Measurements from ENCODE around the gene CWC27.

CWC27 gene

DNA sequence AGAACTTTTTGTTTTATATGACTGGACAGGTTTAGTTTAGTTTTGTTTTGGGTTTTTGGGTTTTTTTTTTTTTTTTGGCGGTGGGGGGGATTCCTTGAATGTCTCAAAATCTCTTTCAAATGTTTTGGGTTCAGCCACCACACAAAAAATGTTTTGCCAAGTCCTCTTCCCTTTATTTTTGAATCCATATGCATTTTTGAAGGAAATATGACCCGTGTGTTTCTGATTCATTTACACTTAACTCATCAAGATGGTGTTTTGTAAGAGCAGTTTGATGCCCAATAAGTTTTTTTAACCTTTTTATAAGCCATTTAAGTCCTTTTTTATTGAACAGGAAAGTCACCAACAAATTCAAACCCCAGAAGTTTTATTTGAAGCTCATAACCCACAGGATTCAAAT, 209.8 kb downstream of the CWC27 start:
- TF ChIP-seq, protein P1, sequence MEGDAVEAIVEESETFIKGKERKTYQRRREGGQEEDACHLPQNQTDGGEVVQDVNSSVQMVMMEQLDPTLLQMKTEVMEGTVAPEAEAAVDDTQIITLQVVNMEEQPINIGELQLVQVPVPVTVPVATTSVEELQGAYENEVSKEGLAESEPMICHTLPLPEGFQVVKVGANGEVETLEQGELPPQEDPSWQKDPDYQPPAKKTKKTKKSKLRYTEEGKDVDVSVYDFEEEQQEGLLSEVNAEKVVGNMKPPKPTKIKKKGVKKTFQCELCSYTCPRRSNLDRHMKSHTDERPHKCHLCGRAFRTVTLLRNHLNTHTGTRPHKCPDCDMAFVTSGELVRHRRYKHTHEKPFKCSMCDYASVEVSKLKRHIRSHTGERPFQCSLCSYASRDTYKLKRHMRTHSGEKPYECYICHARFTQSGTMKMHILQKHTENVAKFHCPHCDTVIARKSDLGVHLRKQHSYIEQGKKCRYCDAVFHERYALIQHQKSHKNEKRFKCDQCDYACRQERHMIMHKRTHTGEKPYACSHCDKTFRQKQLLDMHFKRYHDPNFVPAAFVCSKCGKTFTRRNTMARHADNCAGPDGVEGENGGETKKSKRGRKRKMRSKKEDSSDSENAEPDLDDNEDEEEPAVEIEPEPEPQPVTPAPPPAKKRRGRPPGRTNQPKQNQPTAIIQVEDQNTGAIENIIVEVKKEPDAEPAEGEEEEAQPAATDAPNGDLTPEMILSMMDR (IDR thresholded peaks at IDR 0.05; ENCODE audit: low read depth, low read length): no peak
- H3K4me3 ChIP-seq (ENCODE audit: low read depth, low read length): no peak overlapping the region

DNA sequence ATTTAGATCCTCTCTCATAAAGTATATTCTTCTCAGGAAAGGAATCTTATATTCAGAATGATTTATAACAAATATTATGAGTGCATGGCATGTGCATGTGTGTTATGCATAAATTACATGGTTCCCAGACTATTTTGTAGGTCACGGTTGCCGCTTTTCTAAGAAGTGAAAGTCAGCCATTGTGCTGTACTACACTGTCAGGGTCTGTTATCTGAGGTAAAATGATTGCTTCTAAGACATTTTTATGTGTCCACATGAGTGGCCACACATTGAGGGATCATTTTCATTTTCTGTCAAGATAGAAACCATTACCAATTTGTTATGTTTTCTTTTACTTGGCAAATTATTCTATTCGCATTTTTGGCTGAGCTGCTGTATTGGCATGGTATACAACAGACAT, 210.8 kb downstream of the CWC27 start:
- H3K4me3 ChIP-seq (ENCODE audit: low read depth, low read length): no peak overlapping the region
- TF ChIP-seq, protein P1 (IDR thresholded peaks at IDR 0.05; ENCODE audit: low read depth, low read length): no peak

DNA sequence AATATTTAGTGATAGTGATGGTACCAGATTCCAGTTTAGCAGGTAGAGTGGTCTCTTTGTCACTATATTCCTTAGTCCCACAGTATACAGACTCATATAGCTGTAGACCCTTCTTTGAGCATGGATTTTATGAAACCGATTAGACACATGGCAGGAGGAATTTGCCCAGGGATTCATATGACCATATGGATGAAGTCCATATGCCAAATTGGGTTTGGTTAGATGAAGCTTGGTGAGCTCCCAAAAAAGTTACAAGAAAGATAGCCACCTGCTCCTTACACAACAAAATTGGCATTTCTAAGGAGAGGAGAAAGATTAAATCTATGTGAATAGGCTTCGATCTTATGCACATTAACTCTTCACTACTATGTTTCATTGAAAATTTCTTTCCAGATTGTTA, 211.4 kb downstream of the CWC27 start:
- no peak overlapping the region for H3K4me3 ChIP-seq (ENCODE audit: low read depth, low read length)
- TF ChIP-seq, protein P1 (IDR thresholded peaks at IDR 0.05; ENCODE audit: low read depth, low read length): no peak

DNA sequence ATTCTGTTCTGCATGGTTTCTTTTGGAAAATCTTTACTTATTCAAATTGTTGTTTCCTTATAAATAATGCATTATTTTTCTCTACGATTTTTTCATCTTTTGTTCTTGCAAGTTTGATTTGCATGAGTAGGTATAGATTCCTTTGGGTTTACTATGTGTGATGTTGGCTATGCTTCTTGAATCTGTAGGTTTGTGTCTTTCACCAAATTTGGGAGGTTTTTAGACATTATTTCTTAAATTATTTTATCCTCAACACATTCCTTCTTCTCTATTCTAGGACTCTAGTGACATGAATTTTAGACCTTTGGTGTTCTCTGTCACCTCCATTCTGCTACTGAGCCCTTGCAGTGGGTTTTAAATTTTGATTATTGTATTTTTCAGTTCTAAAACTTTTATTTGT, 219.0 kb downstream of the CWC27 start:
- TF ChIP-seq, protein P1 (IDR thresholded peaks at IDR 0.05; ENCODE audit: low read depth, low read length): no peak
- no peak overlapping the region for H3K4me3 ChIP-seq (ENCODE audit: low read depth, low read length)

DNA sequence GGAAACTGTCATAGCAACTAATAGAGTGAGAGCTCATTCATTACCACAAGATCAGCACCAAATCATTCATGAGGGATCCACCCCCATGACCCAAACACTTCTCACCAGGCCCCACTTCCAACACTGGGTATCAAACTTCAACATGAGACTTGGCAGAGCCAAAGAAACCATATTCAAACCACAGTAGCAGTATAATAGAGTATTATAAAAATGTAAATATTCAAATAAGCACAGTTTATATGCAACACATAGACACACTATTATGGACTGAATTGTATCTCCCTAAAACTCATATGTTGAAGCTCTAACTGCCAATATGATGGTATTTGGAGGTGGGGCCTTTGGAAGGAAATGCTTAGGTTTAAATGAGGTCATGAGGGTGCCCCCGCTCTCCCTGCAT, 240.5 kb downstream of the CWC27 start:
- TF ChIP-seq, protein P1 (IDR thresholded peaks at IDR 0.05; ENCODE audit: low read depth, low read length): no peak
- H3K4me3 ChIP-seq (ENCODE audit: low read depth, low read length): no peak overlapping the region

DNA sequence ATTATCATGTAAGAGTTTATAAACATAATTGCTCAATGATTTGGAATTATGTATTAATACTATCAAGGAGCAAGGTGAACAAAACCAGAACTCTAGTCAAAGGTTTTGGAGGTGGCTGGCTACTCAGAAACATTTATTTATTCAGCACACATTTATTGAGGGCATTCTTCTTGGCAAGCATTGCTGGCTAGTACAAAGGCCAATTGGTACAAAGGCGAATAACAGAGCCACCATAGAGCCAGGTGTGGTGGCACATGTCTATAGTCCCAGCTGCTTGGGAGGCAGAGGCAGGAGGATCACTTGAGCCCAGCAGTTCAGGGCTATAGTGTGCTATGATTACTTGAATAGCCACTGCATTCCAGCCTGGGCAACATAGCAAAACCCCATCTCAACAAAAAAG, 242.1 kb downstream of the CWC27 start:
- no peak overlapping the region for H3K4me3 ChIP-seq (ENCODE audit: low read depth, low read length)
- TF ChIP-seq, protein P1 (IDR thresholded peaks at IDR 0.05; ENCODE audit: low read depth, low read length): no peak

DNA sequence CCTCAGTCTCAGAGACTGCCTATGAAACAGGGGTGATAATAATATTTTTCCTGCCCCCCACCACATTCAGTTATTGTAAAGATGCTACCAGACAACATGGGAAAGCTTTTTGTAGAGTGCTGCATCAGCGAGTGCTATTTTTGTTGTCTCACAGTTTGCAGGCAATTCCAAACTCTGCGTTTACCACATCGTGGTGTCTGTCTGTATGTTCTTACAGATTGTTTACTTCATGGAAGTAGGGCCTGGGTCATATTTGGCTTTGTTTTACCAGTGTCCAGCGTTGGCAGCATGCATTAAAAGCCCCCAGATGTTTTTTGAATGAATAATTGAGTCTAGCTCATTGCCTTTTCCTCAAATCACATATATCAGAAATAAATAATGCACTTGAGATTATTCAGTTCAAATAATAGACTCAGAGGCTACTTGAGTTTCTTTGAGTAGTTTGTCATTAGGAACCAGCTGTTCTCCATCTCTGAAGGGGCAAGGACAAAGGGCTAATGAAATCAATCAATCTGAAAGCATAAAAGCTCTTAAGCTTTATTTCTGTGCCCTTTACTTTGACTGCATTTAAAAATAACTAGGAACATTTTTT, 243.7 kb downstream of the CWC27 start:
- no peak overlapping the region for H3K4me3 ChIP-seq (ENCODE audit: low read depth, low read length)
- TF ChIP-seq, protein P1 (IDR thresholded peaks at IDR 0.05; ENCODE audit: low read depth, low read length): no peak
